ENCODE data around the gene MXD1.

DNA sequence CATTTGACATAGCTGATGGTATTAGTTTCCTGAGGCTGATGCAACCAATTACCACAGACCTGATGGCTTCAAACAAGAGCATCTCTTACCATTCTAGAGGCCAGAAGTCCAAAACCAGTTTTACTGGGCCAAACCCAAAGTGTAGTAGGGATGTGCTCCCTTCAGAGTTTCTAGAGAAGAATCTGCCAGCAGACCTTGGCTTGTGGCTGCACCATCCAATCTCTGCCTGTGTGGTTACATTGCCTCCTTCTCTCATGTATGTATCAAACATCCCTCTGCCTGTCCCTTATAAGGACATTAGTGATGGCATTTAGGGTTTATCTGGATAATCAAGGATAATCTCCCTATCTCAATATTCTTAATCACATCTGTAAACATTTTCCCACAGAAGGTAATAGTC lies 25.6 kb upstream of the MXD1 start:
- TF ChIP-seq CTCF (IDR thresholded peaks at IDR 0.05) = no peak
- TF ChIP-seq POLR2A (IDR thresholded peaks at IDR 0.05) = no peak
